ENCODE data around the gene BHLHA15. TPM values are rescaled to one million over a fixed set of nuclear protein-coding genes. Genes with fewer than 3 reads are reported as not detected.

BHLHA15 gene
- total RNA-seq, 2 donors from 2014 or later = 247 to 584 TPM

DNA sequence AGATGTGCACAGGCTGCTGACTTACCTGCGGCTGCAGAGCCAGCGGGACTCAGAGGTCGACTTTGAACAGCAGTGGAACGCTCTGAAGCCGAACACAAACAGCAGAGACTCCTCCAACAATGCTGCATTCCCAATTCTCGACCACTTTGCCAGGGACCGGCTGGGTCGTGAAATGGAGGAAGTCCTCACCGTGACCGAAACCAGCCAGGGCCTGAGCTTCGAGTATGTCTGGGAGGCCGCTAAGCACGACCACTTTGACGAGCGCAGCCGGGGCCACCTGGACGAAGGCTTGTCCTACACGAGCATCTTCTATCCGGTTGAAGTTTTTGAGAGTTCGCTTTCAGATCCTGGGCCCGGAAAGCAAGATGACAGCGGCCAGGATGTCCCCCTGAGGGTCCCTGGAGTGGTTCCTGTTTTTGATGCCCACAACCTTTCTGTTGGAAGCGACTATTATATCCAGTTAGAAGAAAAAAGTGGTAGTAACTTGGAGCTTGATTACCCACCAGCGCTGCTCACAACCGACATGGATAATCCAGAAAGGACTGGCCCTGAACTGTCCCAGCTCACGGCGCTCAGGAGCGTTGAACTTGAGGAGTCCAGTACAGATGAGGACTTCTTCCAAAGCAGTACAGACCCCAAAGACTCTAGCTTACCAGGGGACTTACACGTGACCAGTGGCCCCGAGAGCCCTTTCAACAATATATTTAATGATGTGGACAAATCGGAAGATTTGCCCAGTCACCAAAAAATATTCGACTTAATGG lies 19.4 kb upstream of the BHLHA15 start:
- intact Hi-C loops (cut with DNase I) = no loop called here
- 92 to 93% methylated on average over 12 to 32 of the region's 32 CpGs for WGBS, 2 donors
- no peak overlapping the region for H3K27ac ChIP-seq
- DNase-seq (no peak), ATAC-seq (no peak)
- H3K27me3 ChIP-seq = no peaks in the 10 kb centered on the region
- no peak overlapping the region for H3K4me3 ChIP-seq
- H3K36me3 ChIP-seq (replicated peaks in 1 of 2; ENCODE audit: insufficient read depth in 1 of 2, low read depth in 2 of 2) = peaks cover 8 to 14% of the 10 kb centered on the region in 2 donors
- TF ChIP-seq, protein P1, sequence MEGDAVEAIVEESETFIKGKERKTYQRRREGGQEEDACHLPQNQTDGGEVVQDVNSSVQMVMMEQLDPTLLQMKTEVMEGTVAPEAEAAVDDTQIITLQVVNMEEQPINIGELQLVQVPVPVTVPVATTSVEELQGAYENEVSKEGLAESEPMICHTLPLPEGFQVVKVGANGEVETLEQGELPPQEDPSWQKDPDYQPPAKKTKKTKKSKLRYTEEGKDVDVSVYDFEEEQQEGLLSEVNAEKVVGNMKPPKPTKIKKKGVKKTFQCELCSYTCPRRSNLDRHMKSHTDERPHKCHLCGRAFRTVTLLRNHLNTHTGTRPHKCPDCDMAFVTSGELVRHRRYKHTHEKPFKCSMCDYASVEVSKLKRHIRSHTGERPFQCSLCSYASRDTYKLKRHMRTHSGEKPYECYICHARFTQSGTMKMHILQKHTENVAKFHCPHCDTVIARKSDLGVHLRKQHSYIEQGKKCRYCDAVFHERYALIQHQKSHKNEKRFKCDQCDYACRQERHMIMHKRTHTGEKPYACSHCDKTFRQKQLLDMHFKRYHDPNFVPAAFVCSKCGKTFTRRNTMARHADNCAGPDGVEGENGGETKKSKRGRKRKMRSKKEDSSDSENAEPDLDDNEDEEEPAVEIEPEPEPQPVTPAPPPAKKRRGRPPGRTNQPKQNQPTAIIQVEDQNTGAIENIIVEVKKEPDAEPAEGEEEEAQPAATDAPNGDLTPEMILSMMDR (IDR thresholded peaks at IDR 0.05) = no peak
- TF ChIP-seq POLR2A (IDR thresholded peaks at IDR 0.05) = no peak
- H3K9me3 ChIP-seq = no peaks in the 10 kb centered on the region
- no peaks in the 10 kb centered on the region for H3K4me1 ChIP-seq

DNA sequence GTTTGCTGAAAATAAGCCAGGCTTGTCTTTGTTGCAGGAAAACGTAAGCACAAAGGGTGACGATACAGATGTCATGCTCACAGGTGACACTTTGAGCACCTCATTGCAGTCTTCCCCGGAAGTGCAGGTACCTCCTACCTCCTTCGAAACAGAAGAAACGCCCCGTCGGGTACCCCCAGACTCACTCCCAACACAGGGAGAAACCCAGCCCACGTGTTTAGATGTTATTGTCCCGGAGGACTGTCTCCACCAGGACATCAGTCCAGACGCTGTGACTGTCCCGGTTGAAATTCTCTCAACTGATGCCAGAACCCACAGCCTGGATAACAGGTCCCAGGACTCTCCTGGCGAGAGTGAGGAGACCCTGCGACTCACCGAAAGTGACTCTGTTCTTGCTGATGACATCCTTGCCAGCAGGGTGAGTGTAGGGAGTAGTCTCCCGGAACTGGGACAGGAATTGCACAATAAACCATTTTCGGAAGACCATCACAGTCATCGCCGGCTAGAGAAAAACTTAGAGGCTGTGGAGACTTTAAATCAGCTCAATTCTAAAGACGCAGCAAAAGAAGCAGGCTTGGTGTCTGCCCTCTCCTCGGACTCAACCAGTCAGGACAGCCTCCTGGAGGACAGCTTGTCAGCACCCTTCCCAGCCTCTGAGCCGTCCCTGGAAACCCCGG lies 18.3 kb upstream of the BHLHA15 start:
- WGBS, 2 donors = 87 to 90% methylated on average over 17 to 22 of the region's 22 CpGs
- no peaks in the 10 kb centered on the region for H3K9me3 ChIP-seq
- no peaks in the 10 kb centered on the region for H3K4me1 ChIP-seq
- DNase-seq = no peak
- peaks cover 8 to 14% of the 10 kb centered on the region in 2 donors for H3K36me3 ChIP-seq (replicated peaks in 1 of 2; ENCODE audit: insufficient read depth in 1 of 2, low read depth in 2 of 2)
- no peak for ATAC-seq
- no peak overlapping the region for H3K27ac ChIP-seq
- no peak overlapping the region for H3K4me3 ChIP-seq
- H3K27me3 ChIP-seq = no peaks in the 10 kb centered on the region
- TF ChIP-seq, protein P1 (IDR thresholded peaks at IDR 0.05) = no peak
- no peak for TF ChIP-seq POLR2A (IDR thresholded peaks at IDR 0.05)
- intact Hi-C loops (cut with DNase I) = no loop called here

DNA sequence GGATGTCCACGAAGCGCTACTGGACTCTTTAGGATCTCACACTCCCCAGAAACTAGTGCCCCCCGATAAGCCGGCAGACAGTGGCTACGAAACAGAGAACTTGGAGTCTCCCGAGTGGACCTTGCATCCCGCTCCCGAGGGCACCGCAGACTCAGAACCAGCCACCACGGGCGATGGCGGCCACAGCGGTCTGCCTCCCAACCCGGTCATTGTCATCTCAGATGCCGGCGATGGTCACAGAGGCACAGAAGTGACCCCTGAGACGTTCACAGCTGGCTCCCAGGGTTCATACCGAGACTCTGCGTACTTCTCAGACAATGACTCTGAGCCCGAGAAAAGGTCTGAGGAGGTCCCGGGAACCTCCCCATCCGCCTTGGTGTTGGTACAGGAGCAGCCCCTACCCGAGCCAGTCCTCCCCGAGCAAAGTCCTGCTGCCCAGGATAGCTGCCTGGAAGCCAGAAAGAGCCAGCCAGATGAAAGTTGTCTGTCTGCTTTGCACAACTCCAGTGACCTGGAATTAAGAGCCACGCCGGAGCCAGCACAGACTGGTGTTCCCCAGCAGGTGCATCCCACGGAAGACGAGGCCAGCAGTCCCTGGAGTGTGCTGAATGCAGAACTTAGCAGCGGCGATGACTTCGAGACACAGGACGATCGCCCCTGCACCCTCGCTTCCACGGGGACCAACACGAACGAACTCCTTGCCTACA lies 17.6 kb upstream of the BHLHA15 start:
- WGBS, 2 donors = 94% methylated on average over 6 to 31 of the region's 37 CpGs
- DNase-seq (no peak), ATAC-seq (no peak)
- TF ChIP-seq, protein P1 (IDR thresholded peaks at IDR 0.05) = no peak
- no peak for TF ChIP-seq POLR2A (IDR thresholded peaks at IDR 0.05)
- Histone ChIP-seq H3K27ac (no peak overlapping the region), H3K36me3 (replicated peaks in 1 of 2; ENCODE audit: insufficient read depth in 1 of 2, low read depth in 2 of 2) (peaks cover 8 to 14% of the 10 kb centered on the region in 2 donors), H3K4me3 (no peak overlapping the region), H3K27me3 (no peaks in the 10 kb centered on the region), H3K4me1 (no peaks in the 10 kb centered on the region), H3K9me3 (no peaks in the 10 kb centered on the region)
- intact Hi-C loops (cut with DNase I) = no loop called here

DNA sequence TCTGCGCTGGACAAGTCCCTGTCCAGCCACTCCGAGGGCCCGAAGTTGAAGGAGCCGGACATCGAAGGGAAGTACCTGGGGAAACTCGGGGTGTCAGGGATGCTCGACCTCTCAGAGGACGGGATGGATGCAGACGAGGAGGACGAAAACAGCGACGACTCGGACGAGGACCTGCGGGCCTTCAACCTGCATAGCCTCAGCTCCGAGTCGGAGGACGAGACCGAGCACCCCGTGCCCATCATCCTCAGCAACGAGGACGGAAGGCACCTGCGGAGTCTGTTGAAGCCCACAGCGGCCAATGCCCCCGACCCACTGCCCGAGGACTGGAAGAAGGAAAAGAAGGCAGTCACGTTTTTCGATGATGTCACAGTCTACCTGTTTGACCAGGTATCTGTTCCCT lies 17.1 kb upstream of the BHLHA15 start:
- no peak for DNase-seq
- intact Hi-C loops (cut with DNase I) = no loop called here

More for the DNA sequence above, 17.1 kb upstream of the BHLHA15 start:
- Histone ChIP-seq H3K4me3 (no peak overlapping the region), H3K4me1 (no peaks in the 10 kb centered on the region), H3K36me3 (replicated peaks in 1 of 2; ENCODE audit: insufficient read depth in 1 of 2, low read depth in 2 of 2) (peaks cover 8 to 14% of the 10 kb centered on the region in 2 donors), H3K27ac (no peak overlapping the region), H3K9me3 (no peaks in the 10 kb centered on the region), H3K27me3 (no peaks in the 10 kb centered on the region)
- ATAC-seq = no peak
- no peak for TF ChIP-seq POLR2A (IDR thresholded peaks at IDR 0.05)
- TF ChIP-seq, protein P1 (IDR thresholded peaks at IDR 0.05) = no peak
- WGBS, 2 donors = 95 to 98% methylated on average over 28 of the region's 28 CpGs

All from body of pancreas (tissue), 4 donors.